ENCODE data around the gene WDR37.
"Not testable (repeated sequence)": the region's sequence is repeated elsewhere in the genome, so short reads cannot be mapped to it uniquely, and the experiment has no call there.

Gene WDR37

GRCh38 chr10:1104971-1105370, 48.8 kb downstream of the WDR37 start:
- no peak for DNase-seq (ENCODE audit: low read depth in 2 of 2)

- DNase-seq (ENCODE audit: low read depth in 2 of 2): no peak
Observed at GRCh38 chr10:1107004-1107403, 50.8 kb downstream of the WDR37 start.

- DNase-seq (ENCODE audit: low read depth in 2 of 2): no peak
Observed at GRCh38 chr10:1107679-1108078, 51.5 kb downstream of the WDR37 start.

- DNase-seq (ENCODE audit: low read depth in 2 of 2): peak; percentile 66 to 68
Observed at GRCh38 chr10:1109795-1110673, 53.8 kb downstream of the WDR37 start.

- no peak for DNase-seq (ENCODE audit: low read depth in 2 of 2)
Observed at GRCh38 chr10:1110674-1111119, 54.5 kb downstream of the WDR37 start.

GRCh38 chr10:1114315-1114714, 58.1 kb downstream of the WDR37 start:
- DNase-seq (ENCODE audit: low read depth in 2 of 2): no peak

GRCh38 chr10:1114719-1115606, 58.8 kb downstream of the WDR37 start:
- no peak for DNase-seq (ENCODE audit: low read depth in 2 of 2)

GRCh38 chr10:1115607-1115955, 59.4 kb downstream of the WDR37 start:
- DNase-seq (ENCODE audit: low read depth in 2 of 2): no peak

GRCh38 chr10:1116051-1116450, 59.9 kb downstream of the WDR37 start:
- DNase-seq (ENCODE audit: low read depth in 2 of 2): no peak

GRCh38 chr10:1116696-1117280, 60.6 kb downstream of the WDR37 start:
- no peak for DNase-seq (ENCODE audit: low read depth in 2 of 2)

GRCh38 chr10:1117651-1118050, 61.5 kb downstream of the WDR37 start:
- no peak for DNase-seq (ENCODE audit: low read depth in 2 of 2)

GRCh38 chr10:1118318-1118717, 62.1 kb downstream of the WDR37 start:
- not testable (repeated sequence) for DNase-seq (ENCODE audit: low read depth in 2 of 2)

GRCh38 chr10:1119027-1119426, 62.8 kb downstream of the WDR37 start:
- no peak for DNase-seq (ENCODE audit: low read depth in 2 of 2)

- DNase-seq (ENCODE audit: low read depth in 2 of 2): no peak
Observed at GRCh38 chr10:1119501-1119900, 63.3 kb downstream of the WDR37 start.

GRCh38 chr10:1120306-1120705, 64.1 kb downstream of the WDR37 start:
- DNase-seq (ENCODE audit: low read depth in 2 of 2): no peak

GRCh38 chr10:1120801-1121211, 64.6 kb downstream of the WDR37 start:
- no peak for DNase-seq (ENCODE audit: low read depth in 2 of 2)

GRCh38 chr10:1121271-1121970, 65.2 kb downstream of the WDR37 start:
- DNase-seq (ENCODE audit: low read depth in 2 of 2): no peak

- no peak for DNase-seq (ENCODE audit: low read depth in 2 of 2)
Observed at GRCh38 chr10:1122349-1122748, 66.2 kb downstream of the WDR37 start.

- DNase-seq (ENCODE audit: low read depth in 2 of 2): no peak
Observed at GRCh38 chr10:1123198-1123597, 67.0 kb downstream of the WDR37 start.

- DNase-seq (ENCODE audit: low read depth in 2 of 2): no peak
Observed at GRCh38 chr10:1123972-1124371, 67.8 kb downstream of the WDR37 start.

GRCh38 chr10:1124796-1125195, 68.6 kb downstream of the WDR37 start:
- DNase-seq (ENCODE audit: low read depth in 2 of 2): no peak

GRCh38 chr10:1126461-1126860, 70.3 kb downstream of the WDR37 start:
- no peak for DNase-seq (ENCODE audit: low read depth in 2 of 2)
